GM03348 (cell line): ENCODE results near the gene HSF2BP.
"Not testable (repeated sequence)": the region's sequence is repeated elsewhere in the genome, so short reads cannot be mapped to it uniquely, and the experiment has no call there.

Experiments
- DNase-seq: peaks from one replicate; pipeline ENCODE4 v3.0.0; 2012; ENCODE audit warnings: low spot score

HSF2BP gene

GRCh38 chr21:43687566-43688399, 28.5 kb upstream of the HSF2BP start:
- no peak for DNase-seq

GRCh38 chr21:43686811-43687565, 27.7 kb upstream of the HSF2BP start:
- DNase-seq, result no peak

GRCh38 chr21:43684424-43684823, 25.1 kb upstream of the HSF2BP start:
- no peak for DNase-seq

- no peak for DNase-seq
Measured at GRCh38 chr21:43681650-43682049, 22.4 kb upstream of the HSF2BP start.

GRCh38 chr21:43680421-43680820, 21.1 kb upstream of the HSF2BP start:
- DNase-seq, result not testable (repeated sequence)

GRCh38 chr21:43679951-43680350, 20.7 kb upstream of the HSF2BP start:
- no peak for DNase-seq

GRCh38 chr21:43676391-43676790, 17.1 kb upstream of the HSF2BP start:
- no peak for DNase-seq

- no peak for DNase-seq
Measured at GRCh38 chr21:43675871-43676270, 16.6 kb upstream of the HSF2BP start.

- no peak for DNase-seq
Measured at GRCh38 chr21:43669828-43670605, 10.7 kb upstream of the HSF2BP start.

GRCh38 chr21:43667191-43667904, 8.1 kb upstream of the HSF2BP start:
- DNase-seq, result no peak

GRCh38 chr21:43665879-43666278, 6.6 kb upstream of the HSF2BP start:
- no peak for DNase-seq

GRCh38 chr21:43664358-43664757, 5.1 kb upstream of the HSF2BP start:
- no peak for DNase-seq

- DNase-seq, result no peak
Measured at GRCh38 chr21:43663033-43663432, 3.7 kb upstream of the HSF2BP start.

- DNase-seq, result no peak
Measured at GRCh38 chr21:43662286-43662685, 3.0 kb upstream of the HSF2BP start.

GRCh38 chr21:43658769-43659135, 536 bp downstream of the HSF2BP start:
- DNase-seq, result no peak

- DNase-seq, result no peak
Measured at GRCh38 chr21:43658088-43658741, 1.1 kb downstream of the HSF2BP start.

GRCh38 chr21:43657355-43658087, 1.8 kb downstream of the HSF2BP start:
- no peak for DNase-seq

- peak; percentile 18 for DNase-seq
Measured at GRCh38 chr21:43654806-43655489, 4.3 kb downstream of the HSF2BP start.

- DNase-seq, result no peak
Measured at GRCh38 chr21:43653626-43654025, 5.7 kb downstream of the HSF2BP start.

GRCh38 chr21:43652616-43653015, 6.7 kb downstream of the HSF2BP start:
- no peak for DNase-seq
